ENCODE measurements around the gene PRKAG2. TPM values are rescaled to one million over a fixed set of nuclear protein-coding genes. Genes with fewer than 3 reads are reported as not detected.

Gene PRKAG2
- total RNA-seq, 3 donors from 2014 or later, result 32.3 to 56.6 (median 34.4) TPM

DNA sequence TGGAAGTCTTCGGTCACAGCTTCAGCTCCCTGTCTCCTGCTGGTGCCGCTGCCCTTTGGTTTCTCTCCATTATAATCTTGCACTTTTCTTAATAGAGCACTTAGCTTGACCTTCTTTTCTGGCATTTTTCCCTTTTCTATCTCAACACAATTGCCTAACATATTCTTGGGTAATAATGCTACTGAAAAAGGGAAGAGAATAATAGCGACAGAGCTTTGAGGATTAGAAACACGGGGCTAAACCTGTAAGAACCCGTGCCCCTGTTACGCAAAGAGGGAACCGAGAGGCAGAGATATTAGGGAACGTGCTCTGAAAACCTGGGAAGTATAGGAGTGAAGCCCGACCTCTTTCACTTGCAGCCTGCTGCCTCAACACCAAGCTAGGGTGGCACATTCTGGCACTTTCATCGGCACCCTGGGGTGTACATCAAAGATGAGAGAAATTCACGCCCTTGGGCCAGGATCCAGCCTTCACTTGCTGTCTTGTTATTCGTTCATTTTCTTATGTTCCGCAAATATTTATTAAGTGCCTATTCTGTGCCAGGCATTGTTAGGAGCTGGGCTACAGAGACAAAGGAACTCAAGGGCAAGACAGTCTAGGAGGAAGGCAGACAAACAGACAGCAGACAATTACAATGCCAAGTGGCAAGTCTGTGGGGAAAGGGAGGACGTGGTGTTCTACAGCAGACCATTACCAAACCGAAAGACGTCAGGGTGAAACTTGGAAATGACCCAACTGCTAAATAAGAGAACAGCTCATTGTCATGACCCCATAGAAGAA, 46.4 kb upstream of the PRKAG2 start:
- TF ChIP-seq POLR2AphosphoS5 (IDR thresholded peaks at IDR 0.05), result peak in 1 of 3 donors; percentile 20
- TF ChIP-seq, protein P1, sequence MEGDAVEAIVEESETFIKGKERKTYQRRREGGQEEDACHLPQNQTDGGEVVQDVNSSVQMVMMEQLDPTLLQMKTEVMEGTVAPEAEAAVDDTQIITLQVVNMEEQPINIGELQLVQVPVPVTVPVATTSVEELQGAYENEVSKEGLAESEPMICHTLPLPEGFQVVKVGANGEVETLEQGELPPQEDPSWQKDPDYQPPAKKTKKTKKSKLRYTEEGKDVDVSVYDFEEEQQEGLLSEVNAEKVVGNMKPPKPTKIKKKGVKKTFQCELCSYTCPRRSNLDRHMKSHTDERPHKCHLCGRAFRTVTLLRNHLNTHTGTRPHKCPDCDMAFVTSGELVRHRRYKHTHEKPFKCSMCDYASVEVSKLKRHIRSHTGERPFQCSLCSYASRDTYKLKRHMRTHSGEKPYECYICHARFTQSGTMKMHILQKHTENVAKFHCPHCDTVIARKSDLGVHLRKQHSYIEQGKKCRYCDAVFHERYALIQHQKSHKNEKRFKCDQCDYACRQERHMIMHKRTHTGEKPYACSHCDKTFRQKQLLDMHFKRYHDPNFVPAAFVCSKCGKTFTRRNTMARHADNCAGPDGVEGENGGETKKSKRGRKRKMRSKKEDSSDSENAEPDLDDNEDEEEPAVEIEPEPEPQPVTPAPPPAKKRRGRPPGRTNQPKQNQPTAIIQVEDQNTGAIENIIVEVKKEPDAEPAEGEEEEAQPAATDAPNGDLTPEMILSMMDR (IDR thresholded peaks at IDR 0.05), result no peak

DNA sequence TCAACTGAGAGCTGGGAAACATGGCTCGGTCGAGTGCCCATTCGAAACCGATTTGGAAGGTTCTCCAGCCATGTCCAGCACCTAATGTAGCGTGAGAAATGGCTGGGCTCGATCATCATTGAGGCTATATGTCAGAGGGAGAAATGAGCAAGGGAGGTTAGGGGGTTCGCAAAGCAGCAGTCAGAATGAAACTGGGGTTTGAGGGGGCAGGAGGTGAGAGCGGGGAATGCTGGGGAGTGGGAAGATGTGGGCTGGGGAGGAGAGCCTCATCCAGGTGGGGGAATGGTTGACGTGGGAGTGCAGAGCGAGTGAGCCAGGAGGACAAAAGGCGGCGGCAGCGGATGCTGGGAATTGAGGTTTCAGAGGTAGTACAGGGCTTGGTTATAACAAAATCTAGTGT, 44.5 kb upstream of the PRKAG2 start:
- Histone ChIP-seq H3K9me3 (no peaks in the 10 kb centered on the region), H3K4me1 (no peaks in the 10 kb centered on the region), H3K4me3 (no peak overlapping the region), H3K36me3 (no peaks in the 10 kb centered on the region), H3K27me3 (no peaks in the 10 kb centered on the region), H3K27ac (no peak overlapping the region)
- TF ChIP-seq POLR2A (IDR thresholded peaks at IDR 0.05), result no peak
- no peak for TF ChIP-seq POLR2AphosphoS5 (IDR thresholded peaks at IDR 0.05)
- TF ChIP-seq, protein P1 (IDR thresholded peaks at IDR 0.05), result no peak
- intact Hi-C loops (cut with DNase I; ENCODE audit: low total_unique reads), result no loop called here
- DNase-seq (ENCODE audit: low spot score in 2 of 2), result no peak

More for the DNA sequence above, 46.4 kb upstream of the PRKAG2 start:
- intact Hi-C loops (cut with DNase I; ENCODE audit: low total_unique reads), result no loop called here
- Histone ChIP-seq H3K4me3 (peak overlapping the region in 2 of 3 donors; percentile 17 to 47), H3K4me1 (no peaks in the 10 kb centered on the region), H3K27me3 (no peaks in the 10 kb centered on the region), H3K36me3 (no peaks in the 10 kb centered on the region), H3K9me3 (no peaks in the 10 kb centered on the region), H3K27ac (peak overlapping the region; percentile 73 to 81)
- peak in 1 of 2 donors; percentile 52 for DNase-seq (ENCODE audit: low spot score in 2 of 2)

DNA sequence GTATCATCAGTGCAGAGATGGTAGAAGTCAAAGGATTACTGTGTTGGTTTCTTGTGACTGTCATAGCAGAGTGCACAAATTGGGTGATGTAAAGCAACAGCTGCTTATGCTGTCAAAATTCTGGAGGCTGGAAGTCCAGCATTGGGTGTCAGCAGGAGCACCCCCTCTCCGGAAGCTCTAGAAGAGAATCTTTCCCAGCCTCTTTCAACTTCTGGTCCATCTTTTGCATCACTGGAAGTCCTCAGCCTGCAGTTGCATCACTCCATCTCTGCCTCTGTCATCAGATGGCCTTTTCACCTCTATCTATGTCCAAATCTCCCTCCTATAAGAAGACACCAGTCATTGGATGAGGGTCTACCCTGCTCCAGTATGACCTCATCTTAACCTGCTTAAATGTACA, 43.6 kb upstream of the PRKAG2 start:
- TF ChIP-seq POLR2AphosphoS5 (IDR thresholded peaks at IDR 0.05), result no peak
- TF ChIP-seq, protein P1 (IDR thresholded peaks at IDR 0.05), result no peak
- TF ChIP-seq POLR2A (IDR thresholded peaks at IDR 0.05), result no peak
- Histone ChIP-seq H3K4me3 (no peak overlapping the region), H3K36me3 (no peaks in the 10 kb centered on the region), H3K27me3 (no peaks in the 10 kb centered on the region), H3K9me3 (no peaks in the 10 kb centered on the region), H3K4me1 (no peaks in the 10 kb centered on the region), H3K27ac (no peak overlapping the region)
- DNase-seq (ENCODE audit: low spot score in 2 of 2), result no peak
- intact Hi-C loops (cut with DNase I; ENCODE audit: low total_unique reads), result no loop called here

DNA sequence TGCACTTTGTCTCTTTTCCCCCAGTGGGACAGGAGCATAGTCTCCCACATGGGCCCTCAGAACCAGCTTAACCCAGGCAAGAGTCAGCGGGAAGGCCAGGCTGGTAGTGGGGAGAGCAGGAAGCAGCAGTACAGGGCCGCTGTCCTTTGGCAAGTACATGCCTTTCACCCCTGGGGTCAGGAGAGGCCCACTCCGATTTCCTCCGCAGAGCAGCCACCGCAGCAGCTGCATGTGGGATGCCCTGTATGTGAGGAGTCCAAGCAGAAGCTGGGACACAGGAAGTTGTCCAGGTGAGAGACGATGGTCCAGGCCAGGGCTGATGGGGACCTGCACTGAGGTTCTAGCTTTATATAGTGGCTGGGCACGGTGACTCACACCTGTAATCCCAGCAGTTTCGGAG, 42.7 kb upstream of the PRKAG2 start:
- H3K27ac ChIP-seq, result no peak overlapping the region
- no peaks in the 10 kb centered on the region for H3K4me1 ChIP-seq
- no peaks in the 10 kb centered on the region for H3K36me3 ChIP-seq
- no peak for DNase-seq (ENCODE audit: low spot score in 2 of 2)
- H3K4me3 ChIP-seq, result no peak overlapping the region
- H3K9me3 ChIP-seq, result no peaks in the 10 kb centered on the region
- no peaks in the 10 kb centered on the region for H3K27me3 ChIP-seq
- TF ChIP-seq POLR2AphosphoS5 (IDR thresholded peaks at IDR 0.05), result no peak
- TF ChIP-seq POLR2A (IDR thresholded peaks at IDR 0.05), result no peak
- TF ChIP-seq, protein P1 (IDR thresholded peaks at IDR 0.05), result no peak
- intact Hi-C loops (cut with DNase I; ENCODE audit: low total_unique reads), result no loop called here

DNA sequence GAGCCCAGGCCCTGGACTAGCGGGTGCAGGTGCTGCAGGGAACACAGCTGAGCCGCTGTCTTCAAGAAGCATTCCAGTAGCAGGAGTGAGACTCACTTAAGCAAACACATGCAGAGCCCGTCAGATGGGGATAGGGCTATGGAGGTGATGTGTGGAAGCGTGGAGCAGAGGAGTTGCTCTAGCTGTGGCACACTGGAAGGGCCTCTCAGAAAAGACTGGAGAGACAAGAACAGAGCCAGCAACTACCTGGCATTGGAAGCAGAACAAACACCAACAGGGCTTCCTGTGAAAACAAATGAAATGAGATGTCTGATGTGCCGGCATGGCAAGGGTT, 41.6 kb upstream of the PRKAG2 start:
- Histone ChIP-seq H3K36me3 (no peaks in the 10 kb centered on the region), H3K9me3 (peaks cover 0 to 4% of the 10 kb centered on the region in 2 donors), H3K4me1 (no peaks in the 10 kb centered on the region), H3K27ac (no peak overlapping the region), H3K4me3 (no peak overlapping the region), H3K27me3 (no peaks in the 10 kb centered on the region)
- no peak for DNase-seq (ENCODE audit: low spot score in 2 of 2)
- TF ChIP-seq, protein P1 (IDR thresholded peaks at IDR 0.05), result no peak
- no peak for TF ChIP-seq POLR2AphosphoS5 (IDR thresholded peaks at IDR 0.05)
- intact Hi-C loops (cut with DNase I; ENCODE audit: low total_unique reads), result no loop called here

Data from breast epithelium (tissue), 4 donors.